ENCODE measurements around the gene ALDH9A1.
"Not testable (repeated sequence)": the region's sequence is repeated elsewhere in the genome, so short reads cannot be mapped to it uniquely, and the experiment has no call there.

The ALDH9A1 gene

DNA sequence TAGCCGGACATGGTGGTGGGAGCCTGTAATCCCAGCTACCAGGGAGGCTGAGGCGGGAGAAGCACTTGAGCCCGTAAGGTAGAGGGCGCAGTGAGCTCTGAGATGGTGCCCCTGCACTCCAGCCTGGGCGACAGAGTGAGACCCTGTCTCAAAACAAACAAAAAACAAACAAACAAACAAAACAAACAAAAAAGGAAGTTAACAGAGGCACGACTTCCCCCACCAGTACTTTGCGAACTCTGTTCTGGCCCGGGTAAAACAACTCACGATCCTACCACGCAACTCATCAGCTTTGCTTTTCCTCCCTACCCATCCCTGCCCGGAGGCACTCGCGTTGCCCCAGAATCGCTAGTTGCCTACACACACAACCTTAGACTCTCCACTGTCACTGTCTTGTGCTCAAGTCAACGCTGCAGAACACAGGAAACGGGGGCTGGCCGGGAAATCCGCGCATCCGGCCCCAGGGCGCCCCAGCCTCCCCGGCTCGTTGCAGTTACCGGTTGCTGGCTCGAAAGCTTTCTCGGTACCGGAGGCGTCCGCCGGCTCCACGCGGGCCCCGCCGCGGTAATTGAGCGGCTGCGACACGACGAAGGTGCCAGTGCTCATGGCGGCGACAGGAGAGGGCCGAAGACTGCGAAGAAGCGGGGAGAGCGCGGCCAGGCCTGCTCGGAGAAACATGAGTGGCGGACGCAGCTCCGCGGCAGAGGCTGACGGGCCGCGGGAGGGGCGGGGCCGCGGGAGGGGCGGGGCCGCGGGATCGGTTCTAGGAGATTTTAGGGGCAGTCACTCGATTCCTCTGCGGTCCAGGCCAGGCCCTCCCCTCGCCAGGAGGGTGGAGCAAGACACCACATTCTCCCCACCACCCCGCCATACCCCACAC, at the start of gene ALDH9A1:
TSS of gene ALDH9A1 (minus strand) at position 682 of the 880 bp plus-strand sequence. CDS start at position 678, 4 bp downstream.
- peaks cover 6% of the 10 kb centered on the region for H3K36me3 Mint-ChIP-seq
- H3K4me3 Mint-ChIP-seq = peak within 1 kb of the TSS; percentile 99
- DNase-seq (ENCODE audit: low spot score in 2 of 2) (peak; percentile 72 to 83), ATAC-seq (ENCODE audit: low read depth) (peak; percentile 84)
- H3K4me1 Mint-ChIP-seq = peaks cover 14% of the 10 kb centered on the region
- H3K27ac Mint-ChIP-seq = peak within 1 kb of the TSS; percentile 96
- no peaks in the 10 kb centered on the region for H3K27me3 Mint-ChIP-seq
- H3K9me3 Mint-ChIP-seq = no peaks in the 10 kb centered on the region

DNA sequence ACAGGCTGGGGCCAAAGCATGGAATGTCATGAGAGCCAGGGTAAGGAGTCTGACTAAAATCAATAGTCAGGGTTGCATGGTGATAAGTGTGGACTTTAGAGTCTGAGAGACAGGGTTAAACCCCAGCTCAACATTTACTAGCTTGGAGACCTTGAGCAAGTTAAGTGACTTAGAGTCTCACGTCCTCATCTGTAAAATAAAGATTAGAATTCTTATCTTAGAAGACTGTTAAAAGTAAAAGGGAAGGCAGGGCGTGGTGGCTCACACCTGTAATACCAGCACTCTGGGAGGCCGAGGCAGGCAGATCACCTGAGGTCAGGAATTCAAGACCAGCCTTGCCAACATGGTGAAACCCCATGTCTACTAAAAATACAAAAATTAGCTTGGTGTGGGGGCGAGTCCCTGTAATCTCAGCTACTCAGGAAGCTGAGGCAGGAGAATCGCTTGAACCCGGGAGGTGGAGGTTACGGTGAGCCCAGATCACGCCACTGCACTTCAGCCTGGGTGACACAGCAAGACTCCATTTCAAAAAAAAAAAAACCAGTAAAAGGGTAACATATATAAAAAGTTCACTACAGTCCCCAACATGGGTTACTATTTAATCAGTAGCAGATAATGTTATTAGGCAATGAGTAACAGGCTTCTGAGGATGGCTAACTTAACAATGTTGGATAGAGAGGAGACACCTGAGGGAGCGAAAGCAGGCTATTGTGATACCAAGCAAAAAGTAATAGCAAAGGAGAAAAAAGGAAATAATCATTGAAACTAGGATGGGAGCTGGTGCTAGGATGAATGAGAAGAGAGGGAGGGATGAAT, 49.5 kb upstream of the ALDH9A1 start:
- no peak overlapping the region for H3K27ac Mint-ChIP-seq
- H3K36me3 Mint-ChIP-seq = peaks cover 19% of the 10 kb centered on the region
- ATAC-seq (ENCODE audit: low read depth) (no peak), DNase-seq (ENCODE audit: low spot score in 2 of 2) (no peak)
- peaks cover 3% of the 10 kb centered on the region for H3K4me1 Mint-ChIP-seq
- H3K27me3 Mint-ChIP-seq = no peaks in the 10 kb centered on the region
- H3K4me3 Mint-ChIP-seq = no peak overlapping the region
- no peaks in the 10 kb centered on the region for H3K9me3 Mint-ChIP-seq

DNA sequence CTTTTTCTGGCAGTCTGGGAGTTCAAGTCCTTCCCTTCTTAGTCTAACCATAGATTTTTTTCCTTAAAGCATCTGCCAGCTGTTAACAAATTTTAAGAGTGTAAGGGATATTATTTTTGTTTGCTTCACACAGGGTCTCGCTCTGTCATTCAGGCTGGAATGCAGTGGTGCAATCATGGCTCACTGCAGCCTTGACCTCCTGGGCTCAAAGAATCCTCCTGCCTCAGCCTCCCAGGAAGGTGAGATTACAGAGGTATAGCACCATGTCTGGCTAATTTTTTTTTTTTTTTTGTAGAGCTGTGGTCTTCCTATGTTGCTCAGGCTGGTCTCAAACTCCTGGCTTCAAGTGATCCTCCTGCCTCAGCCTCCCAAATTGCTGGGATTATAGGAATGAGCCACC, 46.6 kb upstream of the ALDH9A1 start:
- not testable (repeated sequence) for H3K27ac Mint-ChIP-seq, H3K4me1 Mint-ChIP-seq

DNA sequence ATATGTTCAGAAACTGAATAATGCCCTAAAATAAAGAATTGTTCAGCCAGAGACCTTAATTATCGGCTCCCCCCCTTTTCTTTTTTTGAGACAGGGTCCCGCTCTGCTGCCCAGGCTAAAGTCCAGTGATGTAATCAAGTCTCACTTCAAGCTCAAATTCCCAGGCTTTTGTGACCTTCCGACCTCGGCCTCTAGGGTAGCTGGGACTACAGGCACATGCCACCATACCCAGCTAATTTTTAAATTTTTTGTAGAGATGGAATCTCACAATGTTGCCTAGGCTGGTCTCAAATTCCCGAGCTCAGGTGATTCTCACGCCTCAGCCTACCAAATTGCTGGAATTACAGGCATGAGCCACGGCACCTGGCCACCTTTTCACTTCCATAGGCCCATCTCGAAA, 43.8 kb upstream of the ALDH9A1 start:
- H3K4me1 Mint-ChIP-seq = peaks cover 13% of the 10 kb centered on the region
- ATAC-seq (ENCODE audit: low read depth) (no peak), DNase-seq (ENCODE audit: low spot score in 2 of 2) (no peak)
- H3K4me3 Mint-ChIP-seq = no peak overlapping the region
- H3K27me3 Mint-ChIP-seq = no peaks in the 10 kb centered on the region
- no peak overlapping the region for H3K27ac Mint-ChIP-seq
- H3K36me3 Mint-ChIP-seq = peaks cover 36% of the 10 kb centered on the region
- H3K9me3 Mint-ChIP-seq = no peaks in the 10 kb centered on the region

More for the DNA sequence above, 46.6 kb upstream of the ALDH9A1 start:
- H3K36me3 Mint-ChIP-seq = peaks cover 41% of the 10 kb centered on the region
- not testable (repeated sequence) for H3K9me3 Mint-ChIP-seq; DNase-seq (ENCODE audit: low spot score in 2 of 2); H3K4me3 Mint-ChIP-seq; H3K27me3 Mint-ChIP-seq; ATAC-seq (ENCODE audit: low read depth)

DNA sequence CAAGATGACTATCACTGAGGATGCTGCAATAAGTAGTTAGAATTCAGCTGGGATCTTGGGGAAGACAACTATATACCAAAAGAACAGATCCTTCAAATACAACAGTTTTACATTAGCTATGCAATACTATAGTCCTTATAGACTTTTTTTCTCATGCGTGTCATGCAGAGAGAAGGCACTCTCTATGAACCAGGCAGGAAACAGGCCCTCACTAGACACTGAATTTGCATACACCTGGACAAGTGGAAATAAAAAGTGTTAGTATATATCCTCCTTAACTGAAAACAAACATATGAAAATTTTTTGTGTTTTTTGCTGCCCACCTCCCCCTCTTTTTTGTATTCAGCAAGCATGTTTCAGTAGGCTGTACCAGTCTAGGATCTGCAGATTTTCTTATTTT, 40.4 kb upstream of the ALDH9A1 start:
- Mint-ChIP-seq H3K27me3 (no peaks in the 10 kb centered on the region), H3K27ac (no peak overlapping the region), H3K9me3 (no peaks in the 10 kb centered on the region), H3K4me3 (no peak overlapping the region), H3K4me1 (peaks cover 15% of the 10 kb centered on the region), H3K36me3 (peaks cover 33% of the 10 kb centered on the region)
- ATAC-seq (ENCODE audit: low read depth) (peak; percentile 95), DNase-seq (ENCODE audit: low spot score in 2 of 2) (peak in 1 of 2 donors; percentile 4)

DNA sequence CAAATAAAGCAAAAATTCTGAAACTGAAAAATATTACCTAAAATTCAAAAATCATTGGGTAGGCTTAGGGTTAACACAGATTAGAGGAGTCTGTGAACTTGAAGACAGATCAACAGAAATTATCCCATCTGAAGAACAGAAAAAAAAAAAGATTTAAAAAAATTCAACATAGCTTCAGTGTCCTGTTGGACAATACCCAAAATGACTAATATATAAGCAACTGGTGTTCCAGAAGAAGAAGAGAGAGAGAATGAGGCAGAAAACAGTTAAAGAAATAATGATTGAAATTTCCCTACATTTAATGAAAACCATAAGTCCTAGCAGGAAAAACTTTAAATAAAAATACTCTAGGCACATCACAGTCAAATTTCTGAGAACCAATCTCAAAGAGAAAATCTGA, 38.8 kb upstream of the ALDH9A1 start:
- H3K27ac Mint-ChIP-seq = no peak overlapping the region
- H3K27me3 Mint-ChIP-seq = no peaks in the 10 kb centered on the region
- H3K4me3 Mint-ChIP-seq = no peak overlapping the region
- ATAC-seq (ENCODE audit: low read depth) (no peak), DNase-seq (ENCODE audit: low spot score in 2 of 2) (no peak)
- peaks cover 15% of the 10 kb centered on the region for H3K4me1 Mint-ChIP-seq
- peaks cover 29% of the 10 kb centered on the region for H3K36me3 Mint-ChIP-seq
- no peaks in the 10 kb centered on the region for H3K9me3 Mint-ChIP-seq

DNA sequence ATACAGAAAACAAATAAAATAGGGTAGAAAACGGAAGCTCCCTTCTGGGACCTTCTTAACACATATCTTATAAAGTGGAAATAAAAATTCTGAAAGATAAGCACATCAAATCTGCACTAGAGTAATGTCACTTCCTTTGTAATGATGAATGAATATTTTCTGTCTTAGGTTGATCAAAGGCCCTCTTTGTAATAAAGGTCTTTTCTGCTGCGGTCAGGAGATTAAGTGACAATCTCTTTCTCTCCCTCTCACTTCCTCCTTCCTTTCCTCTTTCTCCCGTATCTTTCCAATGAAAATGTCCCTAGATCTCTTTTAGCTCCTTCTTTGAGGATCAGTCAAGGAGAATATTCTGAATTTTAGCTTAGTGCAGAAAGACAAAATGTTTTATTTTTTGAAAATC, 36.5 kb upstream of the ALDH9A1 start:
- DNase-seq (ENCODE audit: low spot score in 2 of 2) = no peak
- no peak overlapping the region for H3K27ac Mint-ChIP-seq
- ATAC-seq (ENCODE audit: low read depth) = no peak

DNA sequence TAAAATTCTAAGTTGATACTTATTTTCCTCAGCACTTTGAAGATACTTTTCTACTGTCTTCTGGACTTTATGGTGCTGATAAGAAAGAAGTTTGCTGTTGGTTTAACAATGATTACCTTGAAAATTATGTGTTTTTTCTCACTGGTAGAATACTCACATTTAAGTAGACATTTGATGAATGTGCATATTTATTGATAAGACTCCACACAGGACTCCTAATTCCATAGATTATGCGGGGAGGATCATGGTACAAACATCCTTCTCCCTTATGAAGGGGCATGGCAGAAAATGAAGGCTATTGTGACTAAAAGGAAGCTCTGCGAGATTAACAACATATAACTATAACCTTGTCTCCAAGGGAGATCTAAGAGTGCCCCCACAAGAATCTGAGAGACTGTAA, 28.5 kb upstream of the ALDH9A1 start:
- H3K4me1 Mint-ChIP-seq = no peaks in the 10 kb centered on the region
- peaks cover 16% of the 10 kb centered on the region for H3K36me3 Mint-ChIP-seq
- no peak for DNase-seq (ENCODE audit: low spot score in 2 of 2)
- ATAC-seq (ENCODE audit: low read depth) = no peak
- H3K27ac Mint-ChIP-seq = peak overlapping the region; percentile 47
- no peaks in the 10 kb centered on the region for H3K27me3 Mint-ChIP-seq
- no peaks in the 10 kb centered on the region for H3K9me3 Mint-ChIP-seq
- H3K4me3 Mint-ChIP-seq = no peak overlapping the region

More for the DNA sequence above, 36.5 kb upstream of the ALDH9A1 start:
- peaks cover 15% of the 10 kb centered on the region for H3K36me3 Mint-ChIP-seq
- no peak overlapping the region for H3K4me3 Mint-ChIP-seq
- no peaks in the 10 kb centered on the region for H3K27me3 Mint-ChIP-seq
- H3K4me1 Mint-ChIP-seq = peaks cover 15% of the 10 kb centered on the region
- no peaks in the 10 kb centered on the region for H3K9me3 Mint-ChIP-seq

DNA sequence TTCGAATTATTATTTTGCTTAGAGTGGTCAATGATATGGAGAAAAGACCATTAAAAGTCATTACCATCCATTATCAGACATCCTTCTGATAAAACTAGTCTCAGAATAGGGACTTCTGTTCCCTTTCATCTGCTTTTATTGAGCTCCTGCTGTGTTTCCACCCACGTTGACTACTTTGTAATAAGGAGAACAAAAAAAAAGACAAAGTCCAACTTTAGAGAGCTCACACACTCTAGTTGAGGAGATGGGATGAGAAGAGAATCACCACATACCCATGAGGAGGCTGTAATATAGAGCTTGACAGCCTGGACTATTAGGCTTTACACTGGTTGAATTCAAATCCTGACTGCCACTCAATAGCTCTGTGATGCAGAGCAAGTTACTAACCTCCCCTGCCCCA, 27.8 kb upstream of the ALDH9A1 start:
- Mint-ChIP-seq H3K36me3 (peaks cover 14% of the 10 kb centered on the region), H3K4me1 (no peaks in the 10 kb centered on the region), H3K27me3 (no peaks in the 10 kb centered on the region), H3K4me3 (no peak overlapping the region), H3K27ac (peak overlapping the region; percentile 45), H3K9me3 (no peaks in the 10 kb centered on the region)
- DNase-seq (ENCODE audit: low spot score in 2 of 2) (no peak), ATAC-seq (ENCODE audit: low read depth) (no peak)

DNA sequence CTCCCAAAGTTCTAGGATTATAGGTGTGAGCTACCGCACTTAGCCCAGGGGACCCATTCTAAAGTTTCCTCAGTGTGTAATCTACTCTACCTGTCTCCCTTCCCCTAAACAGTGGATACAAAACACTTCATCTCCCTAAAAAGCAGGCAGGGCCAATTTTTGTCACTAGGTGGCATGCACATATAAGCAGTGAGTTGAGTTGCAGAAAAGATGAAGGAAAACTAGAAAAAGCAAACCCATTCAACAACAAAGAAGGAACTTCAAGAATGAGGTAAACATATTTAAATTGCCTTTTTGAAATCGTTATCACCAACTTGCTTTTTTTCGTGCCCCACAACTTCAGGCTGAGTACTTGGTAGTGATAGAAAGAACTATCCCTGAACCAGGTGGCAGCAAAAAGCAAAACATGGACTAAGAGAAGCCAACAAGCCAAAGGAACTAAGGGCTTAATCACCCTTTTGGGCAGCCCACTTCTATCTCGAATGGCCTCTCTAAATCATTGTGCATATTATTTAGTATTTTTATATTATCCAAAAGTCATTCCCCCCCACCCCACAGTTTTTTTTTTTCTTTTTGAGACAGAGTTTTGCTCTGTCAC, 19.7 kb upstream of the ALDH9A1 start:
- peak; percentile 20 to 25 for DNase-seq (ENCODE audit: low spot score in 2 of 2)
- Mint-ChIP-seq H3K9me3 (peaks cover 3% of the 10 kb centered on the region), H3K4me1 (no peaks in the 10 kb centered on the region), H3K27me3 (peaks cover 2% of the 10 kb centered on the region), H3K27ac (no peak overlapping the region), H3K36me3 (peaks cover 2% of the 10 kb centered on the region), H3K4me3 (no peak overlapping the region)
- peak; percentile 56 for ATAC-seq (ENCODE audit: low read depth)

DNA sequence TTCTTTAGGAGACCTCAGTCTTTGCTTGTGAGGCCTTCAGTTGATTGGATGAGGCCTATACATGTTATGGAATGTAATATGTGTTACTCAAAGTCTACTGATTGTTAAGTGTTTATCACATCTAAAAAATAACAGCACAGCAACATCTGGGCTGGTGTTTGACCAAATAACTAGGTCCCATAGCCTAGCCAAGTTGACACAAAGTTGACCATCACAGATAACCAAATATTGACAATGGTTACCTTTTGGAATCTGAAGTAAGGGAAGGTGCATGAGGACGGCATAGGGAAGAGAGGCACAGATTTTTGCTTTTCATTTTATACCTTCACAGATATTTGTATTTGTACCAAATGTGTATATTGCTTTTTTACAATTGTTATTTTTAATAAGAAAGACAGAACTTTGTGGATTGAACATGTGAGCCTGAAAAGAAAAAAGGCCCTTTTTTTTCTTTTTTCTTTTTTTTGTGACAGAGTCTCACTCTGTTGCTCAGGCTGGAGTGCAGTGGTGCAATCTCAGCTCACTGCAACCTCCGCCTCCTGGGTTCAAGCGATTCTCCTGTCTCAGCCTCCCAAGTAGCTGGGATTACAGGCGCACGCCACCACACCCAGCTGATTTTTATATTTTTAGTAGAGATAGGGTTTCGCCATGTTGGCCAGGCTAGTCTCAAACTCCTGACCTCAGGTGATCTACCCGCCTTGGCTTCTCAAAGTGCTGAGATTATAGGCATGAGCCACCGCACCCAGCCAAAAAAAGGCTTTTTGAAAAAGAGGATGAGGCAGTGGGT, 18.1 kb upstream of the ALDH9A1 start:
- not testable (repeated sequence) for H3K4me1 Mint-ChIP-seq; H3K27me3 Mint-ChIP-seq; H3K27ac Mint-ChIP-seq; ATAC-seq (ENCODE audit: low read depth); H3K4me3 Mint-ChIP-seq; H3K36me3 Mint-ChIP-seq; DNase-seq (ENCODE audit: low spot score in 2 of 2); H3K9me3 Mint-ChIP-seq

DNA sequence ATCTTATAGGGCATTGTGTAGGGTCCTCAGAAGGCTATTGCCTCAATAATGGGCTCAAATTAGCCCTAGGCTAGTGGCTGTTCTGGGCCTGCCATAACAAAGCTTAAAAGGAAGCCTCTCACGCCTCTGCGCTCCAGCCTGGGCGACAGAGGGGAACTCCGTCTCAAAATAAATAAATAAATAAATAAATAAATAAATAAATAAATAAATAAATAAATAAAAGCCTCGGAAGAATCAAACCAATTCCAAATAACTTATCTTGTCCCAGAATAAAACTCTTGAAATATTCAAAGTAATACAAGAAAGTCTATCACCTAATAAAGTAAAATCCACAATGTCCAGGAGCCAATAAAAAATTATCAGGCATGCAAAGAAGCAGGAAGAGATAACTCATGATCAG, 14.4 kb upstream of the ALDH9A1 start:
- no peak for ATAC-seq (ENCODE audit: low read depth)
- no peak for DNase-seq (ENCODE audit: low spot score in 2 of 2)
- peaks cover 7% of the 10 kb centered on the region for H3K27me3 Mint-ChIP-seq
- H3K27ac Mint-ChIP-seq = no peak overlapping the region
- H3K4me1 Mint-ChIP-seq = no peaks in the 10 kb centered on the region
- H3K9me3 Mint-ChIP-seq = peaks cover 5% of the 10 kb centered on the region
- H3K4me3 Mint-ChIP-seq = no peak overlapping the region
- H3K36me3 Mint-ChIP-seq = peaks cover 2% of the 10 kb centered on the region

DNA sequence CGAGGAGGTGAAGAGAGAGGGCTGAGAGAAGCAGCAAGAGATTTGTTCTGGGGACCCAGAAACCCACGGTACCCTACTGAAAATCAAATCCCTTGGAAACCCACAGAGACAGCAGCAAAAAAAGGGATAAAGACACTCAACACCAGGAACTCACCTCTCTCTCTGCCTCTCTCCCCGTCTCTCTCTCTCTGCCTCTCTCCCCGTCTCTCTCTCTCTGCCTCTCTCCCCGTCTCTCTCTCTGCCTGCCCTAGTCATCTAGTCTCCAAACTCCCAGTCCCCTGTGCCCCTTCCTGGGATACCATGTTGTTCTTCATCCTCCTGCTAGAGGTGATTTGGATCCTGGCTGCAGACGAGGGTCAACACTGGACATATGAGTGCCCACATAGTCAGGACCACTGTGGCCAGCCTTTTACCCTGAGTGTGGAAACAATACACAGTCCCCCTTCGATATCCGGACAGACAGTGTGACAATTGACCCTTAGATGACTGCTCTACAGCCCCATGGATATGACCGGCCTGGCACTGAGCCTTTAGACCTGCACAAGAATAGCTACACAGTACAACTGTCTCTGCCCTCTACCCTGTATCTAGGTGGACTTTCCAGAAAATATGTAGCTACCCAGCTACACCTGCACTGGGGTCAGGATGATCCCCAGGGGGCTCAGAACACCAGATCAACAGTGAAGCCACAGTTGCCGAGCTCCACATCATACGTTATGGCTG, 9.8 kb upstream of the ALDH9A1 start:
- H3K36me3 Mint-ChIP-seq = peaks cover under 1% of the 10 kb centered on the region
- no peaks in the 10 kb centered on the region for H3K4me1 Mint-ChIP-seq
- peaks cover 3% of the 10 kb centered on the region for H3K9me3 Mint-ChIP-seq
- H3K27me3 Mint-ChIP-seq = peaks cover 12% of the 10 kb centered on the region
- no peak for ATAC-seq (ENCODE audit: low read depth)
- no peak overlapping the region for H3K4me3 Mint-ChIP-seq
- no peak overlapping the region for H3K27ac Mint-ChIP-seq
- DNase-seq (ENCODE audit: low spot score in 2 of 2) = no peak
